ENCODE measurements around the gene JUN.

The JUN gene

GRCh38 chr1:58755468-58755872 is 28.4 kb downstream of the JUN start:
- no peak overlapping the region for H3K27ac ChIP-seq (ENCODE audit: low read length)

GRCh38 chr1:58754683-58755467 is 29.0 kb downstream of the JUN start:
- no CpG with 5 or more reads among the region's 7 CpGs for WGBS (ENCODE audit: insufficient coverage, insufficient read length)
- DNase-seq (ENCODE audit: low read depth, low spot score) = no peak
- Histone ChIP-seq H3K36me3 (ENCODE audit: control insufficient read depth, insufficient read depth, low read length) (no peaks in the 10 kb centered on the region), H3K4me3 (ENCODE audit: low read length) (no peak overlapping the region), H3K27ac (ENCODE audit: low read length) (no peak overlapping the region), H3K27me3 (ENCODE audit: control insufficient read depth, insufficient read depth, low read length) (no peaks in the 10 kb centered on the region), H3K4me1 (ENCODE audit: control insufficient read depth, insufficient read depth, low read length) (no peaks in the 10 kb centered on the region), H3K9me3 (ENCODE audit: control insufficient read depth, insufficient read depth, low read length) (no peaks in the 10 kb centered on the region)

More at GRCh38 chr1:58755468-58755872, 28.4 kb downstream of the JUN start:
- no CpG with 5 or more reads among the region's 6 CpGs for WGBS (ENCODE audit: insufficient coverage, insufficient read length)
- Histone ChIP-seq H3K27me3 (ENCODE audit: control insufficient read depth, insufficient read depth, low read length) (no peaks in the 10 kb centered on the region), H3K36me3 (ENCODE audit: control insufficient read depth, insufficient read depth, low read length) (no peaks in the 10 kb centered on the region), H3K9me3 (ENCODE audit: control insufficient read depth, insufficient read depth, low read length) (no peaks in the 10 kb centered on the region), H3K4me3 (ENCODE audit: low read length) (no peak overlapping the region), H3K4me1 (ENCODE audit: control insufficient read depth, insufficient read depth, low read length) (no peaks in the 10 kb centered on the region)
- DNase-seq (ENCODE audit: low read depth, low spot score) = no peak

DNA sequence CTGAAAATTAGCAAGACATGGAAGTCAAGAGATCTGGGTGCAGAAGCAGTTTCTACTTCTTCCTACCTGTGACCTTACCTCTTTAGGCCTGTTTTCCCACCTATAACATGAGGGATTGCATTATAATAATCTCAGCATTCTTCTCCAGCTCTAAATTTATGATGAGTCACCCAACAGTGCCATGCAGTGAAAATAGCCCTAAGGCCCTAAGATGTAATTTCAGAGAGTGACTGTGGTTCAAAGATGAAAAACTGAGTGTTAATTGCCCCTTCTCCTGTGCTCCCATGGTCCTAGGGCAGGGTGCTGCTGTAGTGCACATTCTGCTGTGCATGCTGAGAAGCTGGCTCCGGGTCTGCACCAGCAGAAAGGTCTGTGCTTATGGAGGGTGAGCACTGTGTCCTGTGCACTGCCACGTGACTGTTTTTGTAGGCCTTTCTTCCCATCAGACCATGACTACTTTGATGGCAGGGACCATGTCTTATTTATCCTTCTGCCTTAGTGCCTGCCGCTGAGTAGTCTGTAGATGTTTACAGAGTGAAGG is 29.7 kb downstream of the JUN start:
- Histone ChIP-seq H3K4me3 (ENCODE audit: low read length) (no peak overlapping the region), H3K27ac (ENCODE audit: low read length) (no peak overlapping the region), H3K9me3 (ENCODE audit: control insufficient read depth, insufficient read depth, low read length) (no peaks in the 10 kb centered on the region), H3K4me1 (ENCODE audit: control insufficient read depth, insufficient read depth, low read length) (no peaks in the 10 kb centered on the region), H3K36me3 (ENCODE audit: control insufficient read depth, insufficient read depth, low read length) (no peaks in the 10 kb centered on the region), H3K27me3 (ENCODE audit: control insufficient read depth, insufficient read depth, low read length) (no peaks in the 10 kb centered on the region)
- no CpG with 5 or more reads among the region's 3 CpGs for WGBS (ENCODE audit: insufficient coverage, insufficient read length)
- no peak for DNase-seq (ENCODE audit: low read depth, low spot score)

DNA sequence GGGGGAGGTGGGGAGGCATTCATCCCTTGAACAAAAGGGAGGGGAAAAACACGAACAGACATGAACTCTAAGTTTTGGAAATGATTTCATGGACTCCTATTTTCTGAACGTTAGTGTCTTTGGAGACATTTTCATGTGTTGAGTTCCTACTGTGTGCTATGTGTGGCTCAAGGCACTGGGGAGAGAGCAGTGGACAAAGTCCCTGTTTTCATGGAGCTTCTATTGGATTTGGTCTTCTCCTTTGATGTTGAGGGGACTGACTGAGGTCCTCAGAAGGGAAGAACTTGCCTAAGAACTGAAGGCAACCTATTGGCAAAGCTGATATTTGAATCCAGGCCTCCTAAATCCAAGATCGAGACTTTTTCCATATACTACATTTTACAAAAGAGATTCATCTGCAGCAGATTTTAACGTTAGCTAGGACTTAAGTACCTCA is 30.4 kb downstream of the JUN start:
- WGBS (ENCODE audit: insufficient coverage, insufficient read length) = no CpG with 5 or more reads among the region's 4 CpGs
- Histone ChIP-seq H3K4me1 (ENCODE audit: control insufficient read depth, insufficient read depth, low read length) (no peaks in the 10 kb centered on the region), H3K4me3 (ENCODE audit: low read length) (no peak overlapping the region), H3K27ac (ENCODE audit: low read length) (no peak overlapping the region), H3K27me3 (ENCODE audit: control insufficient read depth, insufficient read depth, low read length) (no peaks in the 10 kb centered on the region), H3K36me3 (ENCODE audit: control insufficient read depth, insufficient read depth, low read length) (no peaks in the 10 kb centered on the region), H3K9me3 (ENCODE audit: control insufficient read depth, insufficient read depth, low read length) (no peaks in the 10 kb centered on the region)
- DNase-seq (ENCODE audit: low read depth, low spot score) = no peak

- Histone ChIP-seq H3K9me3 (ENCODE audit: control insufficient read depth, insufficient read depth, low read length) (no peaks in the 10 kb centered on the region), H3K36me3 (ENCODE audit: control insufficient read depth, insufficient read depth, low read length) (no peaks in the 10 kb centered on the region)
- WGBS (ENCODE audit: insufficient coverage, insufficient read length) = no CpG with 5 or more reads among the region's 1 CpG
These were observed 34.2 kb downstream of the JUN start for GRCh38 chr1:58749646-58750045.

GRCh38 chr1:58748666-58749065 is 35.2 kb downstream of the JUN start:
- WGBS (ENCODE audit: insufficient coverage, insufficient read length) = no CpG with 5 or more reads among the region's 3 CpGs

More at GRCh38 chr1:58749646-58750045, 34.2 kb downstream of the JUN start:
- no peak overlapping the region for H3K27ac ChIP-seq (ENCODE audit: low read length)
- no peaks in the 10 kb centered on the region for H3K27me3 ChIP-seq (ENCODE audit: control insufficient read depth, insufficient read depth, low read length)
- DNase-seq (ENCODE audit: low read depth, low spot score) = no peak
- H3K4me3 ChIP-seq (ENCODE audit: low read length) = no peak overlapping the region
- no peaks in the 10 kb centered on the region for H3K4me1 ChIP-seq (ENCODE audit: control insufficient read depth, insufficient read depth, low read length)

DNA sequence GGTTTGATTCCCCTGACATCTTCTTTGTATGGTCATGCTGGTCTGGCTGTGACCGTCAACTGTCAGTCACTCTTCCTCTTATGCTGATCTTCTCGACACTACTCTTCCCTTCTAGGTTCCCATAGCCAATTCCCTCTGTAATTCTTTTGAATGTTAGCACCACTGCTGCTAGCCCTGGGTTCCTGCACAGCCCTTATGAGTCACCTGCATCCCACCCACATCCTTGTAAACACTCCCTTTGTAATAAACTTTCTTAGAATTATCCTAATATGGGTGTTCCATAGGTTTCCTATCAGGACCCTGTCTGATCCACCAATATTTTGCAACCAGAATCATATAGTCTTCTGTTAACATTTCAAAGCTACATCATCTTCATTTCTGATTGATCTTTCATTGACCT is 37.1 kb downstream of the JUN start:
- Histone ChIP-seq H3K4me3 (ENCODE audit: low read length) (no peak overlapping the region), H3K4me1 (ENCODE audit: control insufficient read depth, insufficient read depth, low read length) (no peaks in the 10 kb centered on the region), H3K36me3 (ENCODE audit: control insufficient read depth, insufficient read depth, low read length) (no peaks in the 10 kb centered on the region), H3K9me3 (ENCODE audit: control insufficient read depth, insufficient read depth, low read length) (no peaks in the 10 kb centered on the region), H3K27me3 (ENCODE audit: control insufficient read depth, insufficient read depth, low read length) (no peaks in the 10 kb centered on the region; the same call in 1 of the 2 replicates), H3K27ac (ENCODE audit: low read length) (no peak overlapping the region)
- no peak for DNase-seq (ENCODE audit: low read depth, low spot score)
- no CpG with 5 or more reads among the region's 2 CpGs for WGBS (ENCODE audit: insufficient coverage, insufficient read length)

More at GRCh38 chr1:58748666-58749065, 35.2 kb downstream of the JUN start:
- Histone ChIP-seq H3K36me3 (ENCODE audit: control insufficient read depth, insufficient read depth, low read length) (no peaks in the 10 kb centered on the region), H3K9me3 (ENCODE audit: control insufficient read depth, insufficient read depth, low read length) (no peaks in the 10 kb centered on the region), H3K27me3 (ENCODE audit: control insufficient read depth, insufficient read depth, low read length) (no peaks in the 10 kb centered on the region), H3K4me3 (ENCODE audit: low read length) (no peak overlapping the region), H3K4me1 (ENCODE audit: control insufficient read depth, insufficient read depth, low read length) (no peaks in the 10 kb centered on the region), H3K27ac (ENCODE audit: low read length) (no peak overlapping the region)
- no peak for DNase-seq (ENCODE audit: low read depth, low spot score)

GRCh38 chr1:58746182-58746581 is 37.7 kb downstream of the JUN start:
- WGBS (ENCODE audit: insufficient coverage, insufficient read length) = no CpG with 5 or more reads among the region's 1 CpG
- no peaks in the 10 kb centered on the region for H3K9me3 ChIP-seq (ENCODE audit: control insufficient read depth, insufficient read depth, low read length)
- H3K27ac ChIP-seq (ENCODE audit: low read length) = no peak overlapping the region
- no peaks in the 10 kb centered on the region; the same call in 1 of the 2 replicates for H3K27me3 ChIP-seq (ENCODE audit: control insufficient read depth, insufficient read depth, low read length)
- no peak for DNase-seq (ENCODE audit: low read depth, low spot score)
- no peak overlapping the region for H3K4me3 ChIP-seq (ENCODE audit: low read length)
- no peaks in the 10 kb centered on the region for H3K36me3 ChIP-seq (ENCODE audit: control insufficient read depth, insufficient read depth, low read length)
- no peaks in the 10 kb centered on the region for H3K4me1 ChIP-seq (ENCODE audit: control insufficient read depth, insufficient read depth, low read length)

DNA sequence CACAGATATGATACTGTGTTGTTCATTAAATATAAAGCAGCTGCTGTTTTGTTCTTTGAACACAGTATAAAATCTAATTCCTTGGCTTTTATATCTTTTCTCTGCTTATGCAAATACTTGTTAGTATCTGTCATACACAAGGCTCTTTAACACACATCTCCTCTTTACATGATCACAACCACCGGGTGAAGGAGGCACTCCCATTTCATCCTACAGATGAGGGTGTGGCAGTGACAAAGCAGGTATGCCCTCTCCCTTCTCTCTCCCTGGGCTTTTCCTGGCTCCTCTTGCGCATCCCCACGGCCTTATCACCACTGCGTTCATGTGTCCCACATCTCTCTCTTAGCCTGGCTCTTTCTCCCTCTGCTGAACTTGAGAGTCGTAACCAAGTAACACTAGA is 38.2 kb downstream of the JUN start:
- H3K27me3 ChIP-seq (ENCODE audit: control insufficient read depth, insufficient read depth, low read length) = no peaks in the 10 kb centered on the region; the same call in 1 of the 2 replicates
- no peak for DNase-seq (ENCODE audit: low read depth, low spot score)
- H3K27ac ChIP-seq (ENCODE audit: low read length) = no peak overlapping the region
- WGBS (ENCODE audit: insufficient coverage, insufficient read length) = no CpG with 5 or more reads among the region's 5 CpGs
- no peaks in the 10 kb centered on the region for H3K36me3 ChIP-seq (ENCODE audit: control insufficient read depth, insufficient read depth, low read length)
- H3K4me3 ChIP-seq (ENCODE audit: low read length) = no peak overlapping the region
- H3K9me3 ChIP-seq (ENCODE audit: control insufficient read depth, insufficient read depth, low read length) = no peaks in the 10 kb centered on the region
- no peaks in the 10 kb centered on the region for H3K4me1 ChIP-seq (ENCODE audit: control insufficient read depth, insufficient read depth, low read length)

DNA sequence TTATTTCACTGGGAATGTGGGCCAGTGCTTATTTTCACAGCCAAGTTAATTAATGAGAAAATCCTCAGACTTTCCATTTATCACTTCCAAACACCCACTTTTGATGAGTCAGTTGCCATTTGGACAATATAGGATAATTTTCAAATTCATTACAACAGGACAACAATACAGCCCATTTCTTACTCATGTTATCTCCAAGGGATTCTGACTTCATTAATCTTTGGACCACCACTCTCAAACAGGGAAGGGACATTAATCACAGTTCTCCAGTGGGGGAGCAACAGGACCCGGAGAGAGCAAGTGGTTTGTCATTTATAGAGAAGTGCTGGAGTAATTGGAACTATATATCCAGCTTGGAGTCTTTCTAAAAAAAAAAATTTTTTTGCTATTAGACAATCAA is 38.7 kb downstream of the JUN start:
- no peak for DNase-seq (ENCODE audit: low read depth, low spot score)
- no CpG with 5 or more reads among the region's 1 CpG for WGBS (ENCODE audit: insufficient coverage, insufficient read length)
- Histone ChIP-seq H3K27me3 (ENCODE audit: control insufficient read depth, insufficient read depth, low read length) (no peaks in the 10 kb centered on the region; the same call in 1 of the 2 replicates), H3K36me3 (ENCODE audit: control insufficient read depth, insufficient read depth, low read length) (no peaks in the 10 kb centered on the region), H3K27ac (ENCODE audit: low read length) (no peak overlapping the region), H3K4me1 (ENCODE audit: control insufficient read depth, insufficient read depth, low read length) (no peaks in the 10 kb centered on the region), H3K4me3 (ENCODE audit: low read length) (no peak overlapping the region), H3K9me3 (ENCODE audit: control insufficient read depth, insufficient read depth, low read length) (no peaks in the 10 kb centered on the region)

All from iPS DF 6.9 (cell line).